Lower leg skin (tissue), 4 donors: ENCODE measurements around the gene EIF4EBP2. TPM values are rescaled to one million over a fixed set of nuclear protein-coding genes. Genes with fewer than 3 reads are reported as not detected.

ENCODE experiments used
- DNase-seq, 2 donors: peaks; one replicate each; pipeline ENCODE4 v3.0.0-alpha.2; 2019; ENCODE audit warnings: low spot score in 2 of 2
- H3K4me3 ChIP-seq: fragments of 200-600 bp; sonication (generic); 2 replicates; pipeline ENCODE4 v1.5.1; 2017; ENCODE audit warnings: mild to moderate bottlenecking, low read depth; ENCODE audit not compliant: poor library complexity, severe bottlenecking
- POLR2A ChIP-seq, 2 donors: fragments of 450-650 bp; IDR thresholded peaks; one replicate each; pipeline ENCODE4 v1.6.1; 2016 to 2017; ENCODE audit warnings: antibody characterized with exemption in 2 of 2, mild to moderate bottlenecking in 1 of 2, moderate library complexity in 1 of 2
- WGBS, 2 donors: methylation state at CpG; one replicate each; pipeline ENCODE4 v1.1.5; 2018; 5-methylcytosine and 5-hydroxymethylcytosine counted together
- intact Hi-C: fragments of 100-400 bp; cut with DNase I; formaldehyde crosslinking; loops from one replicate; pipeline ENCODE4 v1.15.0; 2023; ENCODE audit warnings: low total_unique reads
- total RNA-seq, 4 donors: library from RNA; depleted of rRNA; stranded (reverse); fragments of >200 nt; gene quantifications; one replicate each; pipeline ENCODE4 v1.1.0, GENCODE V29; 2016
- TF ChIP-seq, protein P1 (sequence below), 3 donors: fragments of 450-650 bp; IDR thresholded peaks; one replicate each; pipeline ENCODE4 v1.5.1; 2016; ENCODE audit warnings: antibody characterized with exemption in 3 of 3, mild to moderate bottlenecking in 3 of 3, moderate library complexity in 2 of 3

EIF4EBP2 gene
- total RNA-seq, 4 donors from 2014 or later: 40.2 to 68.0 (median 58.9) TPM

DNA sequence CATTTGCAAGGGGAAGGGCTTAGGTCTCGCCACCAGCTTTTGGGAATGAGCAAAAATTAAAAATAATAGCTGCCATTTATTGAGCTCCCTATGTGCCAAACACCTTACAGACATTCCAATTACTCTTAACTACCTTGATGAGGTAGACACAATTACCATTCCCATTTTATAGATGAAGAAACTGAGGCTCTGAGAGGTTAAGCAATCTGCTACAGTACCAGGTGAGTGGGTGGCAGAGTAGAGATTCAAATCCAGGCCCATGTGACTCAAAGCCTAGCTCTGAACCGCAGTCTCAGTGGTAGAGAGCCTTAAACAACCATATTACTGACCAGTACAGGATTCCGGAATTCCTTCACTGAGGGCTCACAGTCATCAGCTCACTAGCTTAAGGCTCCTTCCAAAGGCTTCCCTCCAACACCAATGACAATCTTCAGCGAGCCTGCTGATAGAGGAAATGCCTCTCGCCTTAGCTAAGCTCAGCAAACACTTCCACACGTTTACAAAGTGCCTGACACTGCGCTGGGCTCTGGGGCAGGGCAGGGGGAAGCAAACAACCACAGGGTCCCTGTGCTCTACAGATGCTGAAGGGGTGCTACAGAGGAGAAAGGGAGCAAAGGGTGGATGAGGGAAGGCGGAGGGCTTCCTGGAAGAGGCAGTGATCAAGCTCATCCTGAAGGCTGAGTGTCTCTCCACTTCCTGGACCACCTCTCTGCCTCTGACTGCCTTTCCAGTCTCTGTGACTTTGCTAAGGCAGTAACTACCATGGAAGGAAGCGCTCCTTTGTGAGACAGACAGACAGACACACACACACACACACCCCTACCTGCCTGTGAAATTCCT lies 28.9 kb upstream of the EIF4EBP2 start:
- TF ChIP-seq, protein P1, sequence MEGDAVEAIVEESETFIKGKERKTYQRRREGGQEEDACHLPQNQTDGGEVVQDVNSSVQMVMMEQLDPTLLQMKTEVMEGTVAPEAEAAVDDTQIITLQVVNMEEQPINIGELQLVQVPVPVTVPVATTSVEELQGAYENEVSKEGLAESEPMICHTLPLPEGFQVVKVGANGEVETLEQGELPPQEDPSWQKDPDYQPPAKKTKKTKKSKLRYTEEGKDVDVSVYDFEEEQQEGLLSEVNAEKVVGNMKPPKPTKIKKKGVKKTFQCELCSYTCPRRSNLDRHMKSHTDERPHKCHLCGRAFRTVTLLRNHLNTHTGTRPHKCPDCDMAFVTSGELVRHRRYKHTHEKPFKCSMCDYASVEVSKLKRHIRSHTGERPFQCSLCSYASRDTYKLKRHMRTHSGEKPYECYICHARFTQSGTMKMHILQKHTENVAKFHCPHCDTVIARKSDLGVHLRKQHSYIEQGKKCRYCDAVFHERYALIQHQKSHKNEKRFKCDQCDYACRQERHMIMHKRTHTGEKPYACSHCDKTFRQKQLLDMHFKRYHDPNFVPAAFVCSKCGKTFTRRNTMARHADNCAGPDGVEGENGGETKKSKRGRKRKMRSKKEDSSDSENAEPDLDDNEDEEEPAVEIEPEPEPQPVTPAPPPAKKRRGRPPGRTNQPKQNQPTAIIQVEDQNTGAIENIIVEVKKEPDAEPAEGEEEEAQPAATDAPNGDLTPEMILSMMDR (IDR thresholded peaks at IDR 0.05): no peak
- no peak for TF ChIP-seq POLR2A (IDR thresholded peaks at IDR 0.05)
- DNase-seq: no peak
- intact Hi-C loops: no loop called here
- WGBS, 2 donors: 91 to 94% methylated on average over 9 of the region's 9 CpGs
- H3K4me3 ChIP-seq: no peak overlapping the region

DNA sequence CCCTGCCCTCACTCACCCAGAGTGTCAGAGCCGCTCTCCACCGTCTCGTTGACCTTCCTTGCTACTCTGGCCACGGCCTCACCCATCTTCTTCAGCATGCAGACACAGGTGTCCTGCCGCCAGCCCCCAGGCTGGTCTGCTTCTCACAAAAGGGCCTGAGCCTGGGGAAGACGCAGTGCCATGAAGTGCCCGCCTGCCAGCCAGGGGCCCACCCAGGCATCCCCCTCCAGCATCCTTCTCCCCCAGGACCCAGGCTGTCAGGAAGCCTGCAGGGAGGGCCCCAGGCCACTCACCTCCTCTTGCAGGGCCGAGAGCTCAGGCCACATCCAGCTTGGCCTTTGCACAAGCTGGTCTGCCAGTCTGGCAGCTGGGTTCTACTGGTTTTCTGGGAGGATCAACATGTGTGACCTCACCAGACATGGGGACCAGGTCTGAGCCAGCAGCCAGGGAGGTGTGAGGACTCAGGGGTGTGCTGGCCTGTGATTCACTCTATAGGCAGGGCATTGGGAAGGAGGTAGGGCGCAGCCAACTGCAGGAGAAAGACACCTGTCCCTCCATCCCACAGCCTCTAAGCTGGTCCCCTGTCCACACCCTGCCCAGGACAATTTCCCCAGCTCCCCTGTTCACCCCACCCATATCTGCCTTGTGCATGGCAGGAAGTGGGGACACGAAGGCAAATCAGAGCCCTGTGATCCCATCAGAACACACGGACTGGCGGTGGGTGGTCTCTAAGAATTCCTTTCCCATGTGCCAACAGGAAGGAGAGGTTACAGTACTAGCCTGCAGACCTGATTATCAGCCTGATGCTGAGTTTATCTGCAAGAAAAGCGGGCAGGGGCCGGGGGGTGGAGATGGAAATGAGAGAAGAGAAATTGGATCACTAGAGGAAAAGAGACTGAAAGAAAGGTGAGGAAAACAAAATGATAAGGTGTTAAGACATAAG lies 27.2 kb upstream of the EIF4EBP2 start:
- 93% methylated on average over 14 of the region's 14 CpGs for WGBS, 2 donors
- intact Hi-C loops: no loop called here
- no peak for DNase-seq
- TF ChIP-seq POLR2A (IDR thresholded peaks at IDR 0.05): no peak
- TF ChIP-seq, protein P1 (IDR thresholded peaks at IDR 0.05): no peak
- H3K4me3 ChIP-seq: no peak overlapping the region

DNA sequence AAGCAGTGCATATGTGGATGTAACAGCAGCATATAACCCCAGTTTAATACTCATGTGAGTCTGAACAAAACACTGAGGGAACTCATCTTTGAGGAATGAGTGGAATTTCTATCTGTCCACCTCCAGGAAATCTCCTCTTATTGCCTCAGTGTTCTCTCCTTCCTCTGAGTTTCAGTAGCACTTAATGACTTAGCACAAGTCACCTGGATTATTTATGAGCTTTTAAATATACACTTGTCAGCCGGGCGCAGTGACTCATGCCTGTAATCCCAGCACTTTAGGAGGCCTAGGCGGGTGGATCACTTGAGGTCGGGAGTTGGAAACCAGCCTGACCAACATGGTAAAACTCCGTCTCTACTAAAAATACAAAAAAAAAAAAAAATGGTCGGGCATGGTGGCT lies 25.8 kb upstream of the EIF4EBP2 start:
- no peak overlapping the region for H3K4me3 ChIP-seq
- TF ChIP-seq, protein P1 (IDR thresholded peaks at IDR 0.05): no peak
- no peak for TF ChIP-seq POLR2A (IDR thresholded peaks at IDR 0.05)
- 49 to 52% methylated on average over 6 of the region's 6 CpGs for WGBS, 2 donors
- intact Hi-C loops: no loop called here
- no peak for DNase-seq

DNA sequence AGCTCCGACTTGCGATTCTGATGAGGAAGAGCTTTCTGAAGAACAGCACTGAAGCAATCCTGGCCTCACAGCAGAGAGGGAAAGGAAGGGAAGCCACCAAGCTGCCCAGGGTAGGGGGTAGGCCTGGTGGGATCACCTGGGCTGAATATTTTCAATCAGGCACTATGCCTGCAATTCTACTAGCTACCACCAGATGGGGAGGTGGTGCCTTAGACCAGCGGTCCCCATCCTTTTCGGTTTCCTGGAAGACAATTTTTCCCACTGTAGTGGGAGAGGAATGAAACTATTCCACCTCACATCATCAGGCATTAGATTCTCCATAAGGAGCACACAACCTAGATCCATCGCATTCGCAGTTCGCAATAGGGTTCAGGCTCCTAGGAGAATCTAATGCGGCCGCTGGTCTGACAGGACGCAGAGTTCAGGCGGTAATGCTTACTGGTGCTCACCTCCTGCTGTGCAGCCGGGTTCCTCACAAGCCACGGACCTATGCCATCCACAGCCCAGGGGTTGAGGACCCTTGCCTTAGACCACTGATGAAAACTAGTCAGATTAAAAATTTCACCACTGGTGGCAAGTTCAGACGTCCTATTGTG lies 24.3 kb upstream of the EIF4EBP2 start:
- TF ChIP-seq POLR2A (IDR thresholded peaks at IDR 0.05): no peak
- TF ChIP-seq, protein P1 (IDR thresholded peaks at IDR 0.05): no peak
- H3K4me3 ChIP-seq: no peak overlapping the region
- DNase-seq: no peak
- intact Hi-C loops: no loop called here
- WGBS, 2 donors: 91 to 94% methylated on average over 14 of the region's 14 CpGs

DNA sequence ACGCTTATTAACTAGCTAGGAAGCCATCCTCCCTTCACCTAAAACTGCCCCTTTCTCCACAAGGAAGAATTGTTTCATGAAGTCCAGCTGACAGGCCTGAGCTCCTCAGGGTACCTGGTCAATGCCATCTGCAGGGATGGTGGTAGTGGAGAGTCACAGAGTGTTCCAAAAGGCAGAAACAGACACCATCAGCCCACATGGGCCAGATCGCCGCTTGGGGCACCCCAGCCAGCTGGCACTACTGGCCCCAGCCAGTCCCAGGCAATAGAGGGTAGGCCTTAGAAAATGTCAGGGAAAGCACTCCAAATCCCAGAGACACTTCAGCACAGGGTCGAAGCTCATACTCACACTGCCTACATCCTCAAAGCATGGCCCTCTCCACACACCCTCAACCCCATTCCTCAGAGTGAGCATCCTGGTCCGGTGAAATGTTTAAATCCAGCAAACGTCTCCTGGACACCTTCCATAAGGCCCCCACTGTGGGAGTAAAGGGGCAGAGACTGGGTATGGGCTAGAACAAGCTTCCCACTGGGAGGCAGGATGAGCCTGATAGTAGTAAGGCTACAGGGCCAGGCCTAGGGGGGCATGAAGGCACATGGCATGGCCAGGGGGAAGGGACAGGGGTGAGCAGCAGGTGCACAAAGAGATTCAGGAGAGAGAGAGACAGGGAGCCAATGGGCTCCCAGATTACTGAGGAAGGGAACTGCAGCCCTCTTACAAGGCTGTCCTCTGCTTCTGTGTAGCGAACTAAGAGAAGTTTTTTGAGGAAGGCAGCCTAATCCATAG lies 23.4 kb upstream of the EIF4EBP2 start:
- no peak for DNase-seq
- WGBS, 2 donors: 91 to 93% methylated on average over 7 of the region's 7 CpGs
- no peak overlapping the region for H3K4me3 ChIP-seq
- TF ChIP-seq, protein P1 (IDR thresholded peaks at IDR 0.05): no peak
- TF ChIP-seq POLR2A (IDR thresholded peaks at IDR 0.05): no peak
- intact Hi-C loops: no loop called here
